ENCODE results near the gene SORL1-AS1.

The SORL1-AS1 gene

GRCh38 chr11:121479698-121480238 is 27.0 kb upstream of the SORL1-AS1 start:
- Histone ChIP-seq H3K18ac (ENCODE audit: low read depth, low read length) (no peak overlapping the region), H2AK9ac (replicated peaks; ENCODE audit: low read depth, low read length, poor library complexity) (no peak overlapping the region), H3K27ac (ENCODE audit: insufficient read depth, low read length) (no peak overlapping the region), H3K4me1 (ENCODE audit: control insufficient read depth, insufficient read depth, low read length) (peaks cover 2% of the 10 kb centered on the region; the same call in 1 of the 2 replicates), H2BK15ac (ENCODE audit: low read depth, low read length) (no peak overlapping the region), H3K9me3 (ENCODE audit: control insufficient read depth, insufficient read depth, low read length) (no peaks in the 10 kb centered on the region), H2AFZ (replicated peaks; ENCODE audit: low read length, poor library complexity) (no peak overlapping the region), H4K8ac (ENCODE audit: low read depth in 2 of 2, low read length in 2 of 2) (no peak overlapping the region), H3K23ac (ENCODE audit: low read depth, low read length) (no peak overlapping the region), H2BK120ac (ENCODE audit: low read depth, low read length) (no peak overlapping the region), H3K79me1 (ENCODE audit: low read depth in 1 of 2, low read length in 2 of 2) (no peaks in the 10 kb centered on the region), H4K91ac (ENCODE audit: insufficient read depth, low read depth, low read length) (no peak overlapping the region), H3K9me1 (ENCODE audit: insufficient read depth, low read length) (peaks cover 5% of the 10 kb centered on the region), H3K4me2 (ENCODE audit: low read depth, low read length) (no peak overlapping the region), H3K36me3 (ENCODE audit: control insufficient read depth, insufficient read depth, low read length) (no peaks in the 10 kb centered on the region), H2BK20ac (ENCODE audit: low read depth, low read length) (no peak overlapping the region), H4K20me1 (ENCODE audit: insufficient read depth, low read length) (no peaks in the 10 kb centered on the region), H4K5ac (ENCODE audit: low read depth, low read length) (no peak overlapping the region), H2BK5ac (ENCODE audit: low read depth, low read length, poor library complexity, severe bottlenecking) (no peak overlapping the region), H2AK5ac (ENCODE audit: low read depth, low read length) (no peak overlapping the region), H3K9ac (ENCODE audit: low read depth, low read length) (no peak overlapping the region), H3K27me3 (ENCODE audit: control insufficient read depth, insufficient read depth, low read length) (peaks cover 7% of the 10 kb centered on the region), H3K4ac (ENCODE audit: low read depth, low read length) (no peak overlapping the region), H3K4me3 (ENCODE audit: insufficient read depth, low read depth, low read length) (no peak overlapping the region), H3K56ac (ENCODE audit: extremely low read depth, insufficient read depth, low read length) (no peak overlapping the region), H3K14ac (replicated peaks; ENCODE audit: low read depth, low read length) (no peak overlapping the region)
- no peak; the same call in 1 of the 2 replicates for ATAC-seq (ENCODE audit: low read depth)
- TF ChIP-seq BHLHE40 (IDR thresholded peaks at IDR 0.05; ENCODE audit: low read depth, low read length) (no peak), CHD1 (IDR thresholded peaks at IDR 0.05; ENCODE audit: low read depth, low read length) (no peak)
- CTCF ChIA-PET: interaction anchor here (0.6 kb wide), 1 partner anchor 61 kb away, joined by 5 read pairs; no protein-coding TSS in a partner anchor
- POLR2A ChIA-PET (ENCODE audit: unreplicated experiment): no interaction called here
- no TSS peak for BruUV-seq (replicated peaks)
- DNase-seq: no peak
- in situ Hi-C loops (cut with MboI; ENCODE audit: low sequenced_read_pairs) (no loop called here), dilution Hi-C loops (cut with HindIII; ENCODE audit: low sequenced_read_pairs, unreplicated experiment) (no loop called here), intact Hi-C loops (cut with micrococcal nuclease) (no loop called here)
- WGBS, 2 experiments (ENCODE audit: extremely low coverage in 2 of 2, insufficient read length in 1 of 2): no CpG with 5 or more reads among the region's 7 CpGs

Data from IMR-90 (cell line).